Activated naive CD4-positive, alpha-beta T cell treated with anti-CD3 and anti-CD28 coated beads, Interleukin-2, amount 10 ng/mL, durations not matched to agents 5 hours and 36 hours (primary cell): ENCODE results near the gene PRPF31. TPM values are rescaled to one million over a fixed set of nuclear protein-coding genes. Genes with fewer than 3 reads are reported as not detected.

ENCODE experiments used
- total RNA-seq, 2 experiments: library from RNA; stranded (reverse); gene quantifications; one replicate each; pipeline ENCODE4 v1.2.3, GENCODE V29; 2021

The PRPF31 gene, protein sequence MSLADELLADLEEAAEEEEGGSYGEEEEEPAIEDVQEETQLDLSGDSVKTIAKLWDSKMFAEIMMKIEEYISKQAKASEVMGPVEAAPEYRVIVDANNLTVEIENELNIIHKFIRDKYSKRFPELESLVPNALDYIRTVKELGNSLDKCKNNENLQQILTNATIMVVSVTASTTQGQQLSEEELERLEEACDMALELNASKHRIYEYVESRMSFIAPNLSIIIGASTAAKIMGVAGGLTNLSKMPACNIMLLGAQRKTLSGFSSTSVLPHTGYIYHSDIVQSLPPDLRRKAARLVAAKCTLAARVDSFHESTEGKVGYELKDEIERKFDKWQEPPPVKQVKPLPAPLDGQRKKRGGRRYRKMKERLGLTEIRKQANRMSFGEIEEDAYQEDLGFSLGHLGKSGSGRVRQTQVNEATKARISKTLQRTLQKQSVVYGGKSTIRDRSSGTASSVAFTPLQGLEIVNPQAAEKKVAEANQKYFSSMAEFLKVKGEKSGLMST
- 10 to 100 TPM; 63.1 to 68.3 TPM for total RNA-seq

DNA sequence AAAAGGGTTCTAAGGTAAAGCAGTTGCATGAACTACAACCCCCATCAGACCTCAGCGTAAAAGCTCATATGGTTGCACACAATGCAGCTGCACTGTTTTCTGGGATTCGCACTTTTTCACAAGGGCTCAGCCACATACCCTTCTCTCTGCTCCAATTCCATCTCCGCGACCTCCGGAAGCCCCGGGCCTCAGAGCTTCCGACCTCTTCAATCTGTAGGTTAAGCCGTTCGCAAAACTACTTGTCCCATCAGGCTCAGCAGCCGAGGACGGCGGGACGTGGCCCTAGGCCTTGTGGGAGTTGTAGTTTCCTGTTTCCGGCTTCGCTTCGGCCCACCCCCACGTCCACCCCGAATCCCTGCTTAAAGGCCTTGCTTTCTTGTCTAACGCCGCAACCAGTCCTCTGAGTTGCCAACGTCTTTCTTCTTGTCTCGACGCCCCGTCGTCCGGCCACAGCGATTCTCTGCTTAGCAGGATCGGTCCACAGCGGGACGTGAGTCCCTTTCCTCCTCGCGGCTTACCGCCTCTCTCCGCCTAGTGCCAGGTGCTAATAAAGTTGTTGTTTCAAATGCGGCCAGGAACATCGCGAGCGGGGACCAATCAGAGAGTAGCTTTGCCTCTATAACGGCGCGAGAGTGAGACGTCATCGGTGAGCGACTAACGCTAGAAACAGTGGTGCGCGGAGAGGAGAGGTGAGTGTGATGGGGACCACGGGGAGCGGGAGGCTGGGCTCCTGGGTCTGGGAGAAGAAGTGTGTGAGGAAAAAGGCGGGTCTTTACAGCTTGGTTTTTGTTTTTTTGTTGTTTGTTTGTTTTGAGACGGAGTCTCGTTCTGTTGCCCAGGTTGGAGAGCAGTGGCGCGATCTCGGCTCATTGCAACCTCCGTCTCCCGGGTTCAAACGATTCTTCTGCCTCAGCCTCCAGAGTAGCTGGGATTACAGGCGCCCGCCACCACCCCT, at the start of gene PRPF31, which contains the start of gene TFPT:
Gene PRPF31 (plus strand): TSS at position 646 of the 955 bp plus-strand sequence. CDS start 2,525 bp downstream, outside the sequence.
Gene TFPT (minus strand): TSS at position 549 of the 955 bp plus-strand sequence. CDS start 388 bp downstream, at position 161.

DNA sequence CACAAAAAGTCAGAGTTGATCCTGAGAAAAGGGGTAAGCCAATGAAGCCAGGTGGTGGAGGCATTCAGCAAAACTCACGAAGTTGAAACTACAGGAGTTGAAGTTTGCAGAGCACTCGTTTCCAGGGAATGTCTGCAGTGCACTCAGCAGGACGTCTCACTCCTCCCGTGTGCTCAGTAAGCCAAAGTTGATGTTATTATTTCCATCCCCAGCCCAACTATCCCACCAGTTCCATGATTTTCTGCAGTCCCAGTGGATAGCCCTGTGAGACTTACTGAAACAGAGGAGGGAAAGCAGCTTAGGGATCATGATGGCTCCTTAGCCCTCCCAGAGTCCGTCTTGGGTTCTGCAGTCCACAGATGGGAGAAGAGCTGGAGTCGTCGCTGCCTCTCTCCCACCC, 34.5 kb upstream of the PRPF31 start, which contains the start of gene TARM1:
Gene TARM1 (minus strand): TSS at position 334 of the 400 bp plus-strand sequence. CDS start 25 bp downstream, at position 309.

DNA sequence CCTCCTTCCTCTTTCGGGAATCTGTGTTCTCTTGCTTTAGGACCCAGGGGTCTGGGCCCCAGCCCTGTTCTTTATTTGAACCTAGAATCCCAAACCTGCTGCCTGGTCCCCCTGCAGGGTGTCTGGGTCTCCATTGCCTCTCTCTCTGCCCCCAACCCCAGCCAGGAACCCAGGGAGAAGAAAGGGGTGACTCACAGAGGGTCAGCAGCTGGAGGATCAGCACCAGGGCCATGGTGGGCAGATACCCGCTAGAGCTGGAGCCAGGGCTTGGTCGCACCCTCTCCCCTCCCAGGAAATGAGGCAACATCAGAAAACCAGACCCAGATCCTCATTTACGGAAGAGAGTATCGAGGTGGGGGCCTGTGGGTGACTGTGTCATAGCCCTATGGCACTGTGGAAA, 15.0 kb upstream of the PRPF31 start, which contains the start of gene OSCAR:
Gene OSCAR (minus strand): TSS at position 243 of the 400 bp plus-strand sequence. CDS start 11 bp downstream, at position 232.

DNA sequence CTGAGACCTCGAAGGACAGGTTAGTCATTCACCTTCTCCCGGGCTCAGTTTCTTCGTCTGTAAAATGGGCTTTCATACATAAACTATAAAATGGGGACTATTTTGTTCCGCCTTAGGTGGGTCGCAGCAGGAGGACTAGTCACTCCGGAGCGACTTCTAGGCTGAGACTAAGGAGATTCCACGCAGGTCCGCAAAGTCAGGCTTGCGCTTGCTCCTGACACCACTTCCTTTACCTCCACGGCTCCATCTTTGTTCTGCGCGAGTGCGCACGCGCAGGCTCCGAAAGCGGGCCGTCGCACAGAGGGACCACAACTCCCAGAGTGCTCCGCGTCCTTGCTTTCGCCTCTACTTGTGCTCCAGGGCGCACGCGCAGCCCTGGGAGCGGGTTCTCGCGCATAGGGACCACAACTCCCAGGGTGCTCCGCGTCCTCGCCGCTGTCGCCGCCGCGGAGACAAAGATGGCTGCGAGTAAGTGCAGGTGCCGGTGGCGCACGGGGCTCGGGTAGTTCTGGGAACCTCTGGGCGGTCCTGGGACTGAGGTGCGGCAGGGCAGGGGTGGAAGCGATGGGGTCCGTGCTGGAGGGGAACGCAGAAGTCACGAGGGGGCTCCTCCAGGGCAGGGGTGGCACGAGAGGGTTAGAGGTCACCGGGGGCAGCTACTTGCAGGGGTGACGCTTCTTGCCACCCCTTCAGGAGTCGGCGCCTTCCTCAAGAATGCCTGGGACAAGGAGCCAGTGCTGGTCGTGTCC, 13.0 kb upstream of the PRPF31 start, which contains the start of gene NDUFA3:
Gene NDUFA3 (plus strand): TSS at position 435 of the 749 bp plus-strand sequence. CDS start 24 bp downstream, at position 459.

DNA sequence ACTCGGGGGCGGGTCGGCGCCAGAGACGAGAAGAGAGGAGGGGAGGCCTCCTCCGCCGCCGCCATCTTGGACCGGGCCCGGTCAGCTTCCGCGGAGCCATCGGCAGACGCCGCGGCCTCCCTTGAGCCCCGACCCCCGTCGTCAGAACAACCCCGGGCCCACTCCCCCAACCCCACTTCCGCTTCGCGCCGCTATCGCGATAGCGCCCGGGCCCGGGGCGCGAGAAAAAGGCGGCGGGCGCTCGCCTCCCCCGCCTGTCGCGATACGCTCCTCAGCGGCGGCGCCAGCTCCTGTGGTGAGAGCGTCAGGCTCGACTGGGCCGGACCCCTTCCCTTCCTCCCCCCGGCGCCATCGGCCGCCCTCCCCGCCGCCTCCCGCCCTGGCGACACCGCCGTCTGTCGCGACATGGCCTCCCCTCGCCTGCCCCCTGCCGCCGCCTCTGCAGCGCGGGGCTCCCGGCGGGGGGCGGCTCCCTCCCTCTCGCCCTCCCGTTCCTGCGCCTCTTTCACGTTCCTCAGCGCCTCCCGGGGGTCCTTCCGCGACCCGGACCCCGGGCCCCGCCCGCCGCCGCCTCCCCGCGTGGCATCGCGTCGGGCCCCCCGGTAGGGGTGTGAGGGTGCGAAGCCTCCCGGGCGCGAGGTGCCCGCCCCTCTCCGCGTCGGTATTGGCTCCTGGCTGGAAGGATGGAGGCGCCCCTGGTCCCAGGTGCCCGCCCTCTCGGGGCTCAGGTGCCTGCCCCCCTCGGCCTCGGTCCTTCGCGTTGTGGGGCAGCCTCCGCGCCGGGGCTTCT, 22.3 kb downstream of the PRPF31 start, which contains the start of gene CNOT3:
Gene CNOT3 (plus strand): TSS at position 64 of the 790 bp plus-strand sequence. CDS start 5,217 bp downstream, outside the sequence.

DNA sequence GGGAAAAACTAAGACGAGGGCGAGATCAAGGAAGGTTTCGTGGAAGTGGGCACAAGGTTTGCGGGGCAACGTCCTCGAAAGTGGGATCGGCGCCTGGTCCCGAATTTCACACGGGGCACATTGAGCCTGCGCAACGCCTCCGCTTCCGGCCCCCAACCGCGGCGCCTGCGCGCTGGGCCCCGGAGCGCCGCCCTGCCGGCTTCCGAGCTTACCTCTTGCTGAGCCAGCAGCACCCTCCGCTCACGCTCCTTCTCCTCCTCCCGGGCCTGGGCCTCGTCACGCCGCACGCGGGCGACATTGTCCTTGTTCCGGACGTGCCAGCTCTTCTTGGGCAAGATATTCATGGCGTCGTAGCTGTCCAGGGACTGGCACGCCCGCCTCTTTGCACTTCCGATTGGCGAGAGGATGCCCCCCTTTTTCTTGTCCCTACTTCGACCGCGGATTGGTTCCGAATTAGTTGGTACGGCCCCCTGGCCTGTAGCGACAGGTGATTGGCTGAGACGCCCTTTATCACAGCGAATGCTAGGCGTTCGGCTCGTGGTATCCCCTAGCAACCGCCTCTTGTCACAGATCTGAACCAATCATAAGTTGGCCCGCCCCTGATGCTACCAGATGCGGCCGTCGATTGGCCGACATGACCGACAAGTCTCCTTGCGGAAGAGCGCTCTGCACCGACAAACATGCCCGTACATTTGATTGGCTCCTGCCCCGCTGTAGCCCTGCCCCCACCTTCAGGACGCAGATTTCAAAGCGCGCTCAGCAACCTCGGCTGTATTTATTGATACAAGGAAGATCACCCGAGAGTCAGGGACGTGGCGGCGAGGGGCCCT, 44.0 kb downstream of the PRPF31 start, which contains the start of gene LENG1:
Gene LENG1 (minus strand): TSS at position 370 of the 830 bp plus-strand sequence. CDS start 26 bp downstream, at position 344.

DNA sequence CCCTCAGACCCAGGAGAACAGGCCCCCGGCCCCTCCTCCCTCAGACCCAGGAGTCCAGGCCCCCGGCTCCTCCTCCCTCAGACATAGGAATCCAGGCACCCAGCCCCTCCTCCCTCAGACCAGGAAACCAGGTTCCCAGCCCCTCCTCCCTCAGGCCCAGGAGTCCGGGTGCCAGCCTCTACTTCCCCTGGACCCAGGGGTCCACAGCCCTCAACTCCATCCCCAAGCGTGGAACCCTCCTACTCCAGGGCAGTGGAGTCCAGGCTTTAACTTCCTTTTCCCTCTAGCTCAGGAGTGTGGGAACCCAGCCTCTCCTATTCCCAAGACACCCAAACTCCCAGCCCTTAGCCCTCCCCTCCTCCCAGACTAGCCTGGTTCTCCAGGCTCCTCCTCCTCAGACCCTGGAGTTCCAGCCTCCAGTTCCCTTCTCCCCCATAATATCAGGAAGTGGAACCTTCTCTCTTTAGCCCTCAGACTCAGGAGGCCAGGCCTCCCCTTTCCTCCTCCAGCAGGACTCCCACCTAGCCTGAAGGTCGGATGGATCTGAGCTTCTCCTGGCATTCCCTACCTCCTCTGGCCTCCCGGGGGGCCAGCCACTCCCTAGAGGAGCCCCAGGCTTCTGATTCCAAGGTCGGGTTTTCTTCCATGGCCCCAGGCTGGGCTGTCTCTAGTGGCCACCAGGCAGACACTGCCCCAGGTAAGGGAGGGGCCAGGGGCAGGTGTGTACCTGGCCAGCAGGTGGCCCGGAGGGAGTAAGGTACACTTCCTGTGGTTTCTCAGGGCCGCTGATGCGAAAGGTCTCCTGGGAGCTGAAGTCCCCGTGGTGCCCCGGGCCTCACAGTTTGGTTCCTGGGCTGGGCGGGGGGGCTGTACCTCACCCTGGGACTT, 57.2 kb downstream of the PRPF31 start, which contains the start of gene TMC4:
Gene TMC4 (minus strand): TSS at position 690 of the 888 bp plus-strand sequence. CDS start 43 bp downstream, at position 647.

Other genes starting within 250 kb of the PRPF31 start
- 10 to 100 TPM; 91.4 to 99.9 TPM for gene MYADM, start 247.9 kb upstream of the PRPF31 start, total RNA-seq
- gene PRKCG, start 233.6 kb upstream of the PRPF31 start, total RNA-seq = under 1 TPM in 1 of 2 experiments, not detected in 1; 0.20 TPM
- not detected for gene CACNG7, start 206.5 kb upstream of the PRPF31 start, total RNA-seq
- gene CACNG8, start 152.8 kb upstream of the PRPF31 start, total RNA-seq = not detected
- not detected for gene CACNG6, start 124.1 kb upstream of the PRPF31 start, total RNA-seq
- gene VSTM1, start 51.9 kb upstream of the PRPF31 start, total RNA-seq = not detected
- gene TARM1, start 34.4 kb upstream of the PRPF31 start, total RNA-seq = not detected
- gene OSCAR, start 15.0 kb upstream of the PRPF31 start, total RNA-seq = under 1 TPM in 1 of 2 experiments, not detected in 1; 0.23 TPM
- 100 to 1,000 TPM; 121 TPM for gene NDUFA3, start 12.9 kb upstream of the PRPF31 start, total RNA-seq
- gene TFPT, start 97 bp upstream of the PRPF31 start, total RNA-seq = 10 to 100 TPM; 42.4 to 46.4 TPM
- 10 to 100 TPM; 59.2 to 65.5 TPM for gene CNOT3, start 22.0 kb downstream of the PRPF31 start, total RNA-seq
- 1 to 10 TPM; 8.6 to 8.8 TPM for gene LENG1, start 44.0 kb downstream of the PRPF31 start, total RNA-seq
- 1 to 10 TPM; 3.1 to 3.6 TPM for gene TMC4, start 57.4 kb downstream of the PRPF31 start, total RNA-seq
- gene MBOAT7, start 73.8 kb downstream of the PRPF31 start, total RNA-seq = 10 to 100 TPM; 46.0 to 46.9 TPM
- gene TSEN34, start 75.6 kb downstream of the PRPF31 start, total RNA-seq = 10 to 100 TPM in 1 of 2 experiments, 1 to 10 TPM in 1; 9.9 to 11.6 TPM
- 1,000 to 10,000 TPM; 1,383 to 1,428 TPM for gene RPS9, start 85.1 kb downstream of the PRPF31 start, total RNA-seq
- 1 to 10 TPM; 4.8 to 4.9 TPM for gene LILRB3, start 107.3 kb downstream of the PRPF31 start, total RNA-seq
- gene LILRA6, start 127.0 kb downstream of the PRPF31 start, total RNA-seq = under 1 TPM; 0.19 to 0.33 TPM
- gene LILRB5, start 141.5 kb downstream of the PRPF31 start, total RNA-seq = not detected
- not detected for gene LILRB2, start 165.4 kb downstream of the PRPF31 start, total RNA-seq
- not detected for gene LILRA5, start 197.4 kb downstream of the PRPF31 start, total RNA-seq
- not detected for gene LILRA4, start 223.4 kb downstream of the PRPF31 start, total RNA-seq
- gene LAIR1, start 249.2 kb downstream of the PRPF31 start, total RNA-seq = 100 to 1,000 TPM in 1 of 2 experiments, 10 to 100 TPM in 1; 99.2 to 100 TPM